Lower leg skin (tissue), 4 donors: ENCODE measurements around the gene CSNK2B. TPM values are rescaled to one million over a fixed set of nuclear protein-coding genes. Genes with fewer than 3 reads are reported as not detected.

Source experiments
- DNase-seq, 2 donors: peaks; one replicate each; pipeline ENCODE4 v3.0.0-alpha.2; 2019; ENCODE audit warnings: low spot score in 2 of 2
- H3K4me3 ChIP-seq: fragments of 200-600 bp; sonication (generic); 2 replicates; pipeline ENCODE4 v1.5.1; 2017; ENCODE audit warnings: mild to moderate bottlenecking, low read depth; ENCODE audit not compliant: poor library complexity, severe bottlenecking
- CTCF ChIP-seq, 3 donors: fragments of 450-650 bp; IDR thresholded peaks; one replicate each; pipeline ENCODE4 v1.5.1; 2016; ENCODE audit warnings: antibody characterized with exemption in 3 of 3, mild to moderate bottlenecking in 3 of 3, moderate library complexity in 2 of 3
- POLR2A ChIP-seq, 2 donors: fragments of 450-650 bp; IDR thresholded peaks; one replicate each; pipeline ENCODE4 v1.6.1; 2016 to 2017; ENCODE audit warnings: antibody characterized with exemption in 2 of 2, mild to moderate bottlenecking in 1 of 2, moderate library complexity in 1 of 2
- WGBS, 2 donors: methylation state at CpG; one replicate each; pipeline ENCODE4 v1.1.5; 2018; 5-methylcytosine and 5-hydroxymethylcytosine counted together
- intact Hi-C: fragments of 100-400 bp; cut with DNase I; formaldehyde crosslinking; loops from one replicate; pipeline ENCODE4 v1.15.0; 2023; ENCODE audit warnings: low total_unique reads
- total RNA-seq, 4 donors: library from RNA; depleted of rRNA; stranded (reverse); fragments of >200 nt; gene quantifications; one replicate each; pipeline ENCODE4 v1.1.0, GENCODE V29; 2016

Gene CSNK2B
- total RNA-seq, 4 donors from 2014 or later = 328 to 447 (median 416) TPM

- peak overlapping the region; percentile 73 for H3K4me3 ChIP-seq
- TF ChIP-seq POLR2A (IDR thresholded peaks at IDR 0.05) (no peak), CTCF (IDR thresholded peaks at IDR 0.05) (no peak)
- 1% methylated on average over 10 of the region's 10 CpGs for WGBS, 2 donors
- DNase-seq = no peak
- intact Hi-C loops = no loop called here
Measured at GRCh38 chr6:31702405-31702818, 36.5 kb downstream of the CSNK2B start.

- intact Hi-C loops = no loop called here
- 1% methylated on average over 42 to 54 of the region's 54 CpGs for WGBS, 2 donors
Measured at GRCh38 chr6:31702819-31703716, 37.2 kb downstream of the CSNK2B start, which contains the start of gene ABHD16A. Gene ABHD16A (minus strand): TSS chr6:31703324. CDS start chr6:31703281, 43 bp downstream.

GRCh38 chr6:31705931-31706330 is 40.1 kb downstream of the CSNK2B start:
- H3K4me3 ChIP-seq = no peak overlapping the region
- intact Hi-C loops = no loop called here
- no peak for TF ChIP-seq CTCF (IDR thresholded peaks at IDR 0.05)
- TF ChIP-seq POLR2A (IDR thresholded peaks at IDR 0.05) = no peak
- no peak for DNase-seq
- 86% methylated on average over 6 of the region's 6 CpGs for WGBS, 2 donors

More at GRCh38 chr6:31702819-31703716, 37.2 kb downstream of the CSNK2B start, which contains the start of gene ABHD16A:
- TF ChIP-seq POLR2A (IDR thresholded peaks at IDR 0.05) = peak in 1 of 2 donors; percentile 94
- TF ChIP-seq CTCF (IDR thresholded peaks at IDR 0.05) = peak in 1 of 3 donors; percentile 51
- peak within 1 kb of the TSS; percentile 73 for H3K4me3 ChIP-seq
- DNase-seq = peak; percentile 98 to 100

GRCh38 chr6:31706599-31706998 is 40.7 kb downstream of the CSNK2B start, which contains the start of gene LY6G6F:
Gene LY6G6F (plus strand): TSS chr6:31706866. CDS start chr6:31706907, 41 bp downstream.
- intact Hi-C loops = no loop called here
- DNase-seq = no peak
- TF ChIP-seq CTCF (IDR thresholded peaks at IDR 0.05) = no peak
- no peak for TF ChIP-seq POLR2A (IDR thresholded peaks at IDR 0.05)
- 64 to 65% methylated on average over 3 of the region's 3 CpGs for WGBS, 2 donors
- no peak within 1 kb of the TSS for H3K4me3 ChIP-seq

GRCh38 chr6:31707701-31708100 is 41.8 kb downstream of the CSNK2B start:
- 75 to 93% methylated on average over 10 of the region's 10 CpGs for WGBS, 2 donors
- no peak for DNase-seq
- no peak overlapping the region for H3K4me3 ChIP-seq
- intact Hi-C loops = no loop called here
- no peak for TF ChIP-seq CTCF (IDR thresholded peaks at IDR 0.05)
- no peak for TF ChIP-seq POLR2A (IDR thresholded peaks at IDR 0.05)
